GM19455 (cell line): ENCODE data around the gene ANO4.
"Not testable (repeated sequence)": the region's sequence is repeated elsewhere in the genome, so short reads cannot be mapped to it uniquely, and the experiment has no call there.

Source experiments
- ATAC-seq: cut with Tn5 transposase; IDR thresholded peaks from one replicate; pipeline ENCODE4 v1.9.1; 2021; ENCODE audit not compliant: unreplicated experiment

ANO4 gene

GRCh38 chr12:100868487-100868886, 73.9 kb downstream of the ANO4 start:
- ATAC-seq, result no peak

GRCh38 chr12:100871195-100871734, 76.7 kb downstream of the ANO4 start:
- no peak for ATAC-seq

GRCh38 chr12:100875156-100875555, 80.6 kb downstream of the ANO4 start:
- no peak for ATAC-seq

- no peak for ATAC-seq
Observed at GRCh38 chr12:100875771-100876170, 81.2 kb downstream of the ANO4 start.

GRCh38 chr12:100877776-100878175, 83.2 kb downstream of the ANO4 start:
- ATAC-seq, result no peak

- no peak for ATAC-seq
Observed at GRCh38 chr12:100895192-100895591, 100.6 kb downstream of the ANO4 start.

- no peak for ATAC-seq
Observed at GRCh38 chr12:100896192-100896591, 101.6 kb downstream of the ANO4 start.

GRCh38 chr12:100897240-100897639, 102.7 kb downstream of the ANO4 start:
- no peak for ATAC-seq

GRCh38 chr12:100899301-100899700, 104.7 kb downstream of the ANO4 start:
- no peak for ATAC-seq

- ATAC-seq, result no peak
Observed at GRCh38 chr12:100900808-100901207, 106.2 kb downstream of the ANO4 start.

GRCh38 chr12:100901266-100901665, 106.7 kb downstream of the ANO4 start:
- no peak for ATAC-seq

GRCh38 chr12:100904270-100904669, 109.7 kb downstream of the ANO4 start:
- no peak for ATAC-seq

GRCh38 chr12:100908501-100908900, 113.9 kb downstream of the ANO4 start:
- ATAC-seq, result no peak

GRCh38 chr12:100913872-100914592, 119.5 kb downstream of the ANO4 start:
- ATAC-seq, result no peak

- ATAC-seq, result no peak
Observed at GRCh38 chr12:100919116-100919515, 124.5 kb downstream of the ANO4 start.

GRCh38 chr12:100920493-100920892, 125.9 kb downstream of the ANO4 start:
- ATAC-seq, result no peak

- ATAC-seq, result no peak
Observed at GRCh38 chr12:100926669-100927248, 132.2 kb downstream of the ANO4 start.

GRCh38 chr12:100927826-100928225, 133.2 kb downstream of the ANO4 start:
- ATAC-seq, result no peak

- no peak for ATAC-seq
Observed at GRCh38 chr12:100932571-100932970, 138.0 kb downstream of the ANO4 start.

- not testable (repeated sequence) for ATAC-seq
Observed at GRCh38 chr12:100933531-100933930, 139.0 kb downstream of the ANO4 start.

GRCh38 chr12:100935929-100936328, 141.4 kb downstream of the ANO4 start:
- no peak for ATAC-seq

- ATAC-seq, result no peak
Observed at GRCh38 chr12:100936661-100937060, 142.1 kb downstream of the ANO4 start.

- ATAC-seq, result no peak
Observed at GRCh38 chr12:100940503-100940902, 145.9 kb downstream of the ANO4 start.
